Motor neuron (in vitro differentiated cells): ENCODE measurements around the gene GBF1. TPM values are rescaled to one million over a fixed set of nuclear protein-coding genes. Genes with fewer than 3 reads are reported as not detected.
"Not testable (repeated sequence)": the region's sequence is repeated elsewhere in the genome, so short reads cannot be mapped to it uniquely, and the experiment has no call there.

Experiments
- ATAC-seq, 8 experiments: fragments of 200-7000 bp; cut with Tn5 transposase; replicated peaks in 6 of 8; 2 replicates each; pipeline ENCODE4 v1.8.0; 2021; ENCODE audit warnings: mild to moderate bottlenecking in 8 of 8, moderate library complexity in 8 of 8
- H3K27ac ChIP-seq, 2 donors: fragments of 250-450 bp; sonication (Bioruptor Pico); 2 replicates each; pipeline ENCODE4 v1.9.0; 2021; ENCODE audit warnings: antibody characterized with exemption in 2 of 2, mild to moderate bottlenecking in 2 of 2, moderate library complexity in 1 of 2
- H3K4me1 ChIP-seq, 2 donors: fragments of 250-450 bp; sonication (Bioruptor Pico); replicated peaks in 1 of 2; 2 replicates each; pipeline ENCODE4 v1.6.1; 2021; ENCODE audit warnings: antibody characterized with exemption in 2 of 2, mild to moderate bottlenecking in 2 of 2, moderate library complexity in 1 of 2
- H3K4me3 ChIP-seq, 5 donors: fragments of 250-450 bp; sonication (Bioruptor Pico); 2 replicates each; pipeline ENCODE4 v1.9.0; 2021; ENCODE audit warnings: antibody characterized with exemption in 5 of 5, mild to moderate bottlenecking in 5 of 5, moderate library complexity in 4 of 5
- WGBS, 10 experiments: fragments of 450-650 bp; shearing (Covaris generic); methylation state at CpG; one replicate each; pipeline ENCODE4 v1.0.0; 2022; 5-methylcytosine and 5-hydroxymethylcytosine counted together
- in situ Hi-C, 9 experiments: fragments of 400-800 bp; cut with MboI; loops; one replicate each; pipeline ENCODE4 v1.15.0; 2021; ENCODE audit warnings: low sequenced_read_pairs in 9 of 9, low pct_unique_long_range_greater_than_20kb in 2 of 9; ENCODE audit not compliant: unreplicated experiment in 9 of 9
- total RNA-seq, 8 experiments: library from RNA; unstranded; fragments of 300-600 nt; gene quantifications; 2 replicates each; pipeline versions ENCODE4 v1.2.3 to v1.2.4, GENCODE V29; 2022

GBF1 gene
- total RNA-seq = 10 to 100 TPM; 28.4 to 47.8 (median 39.1) TPM

- Histone ChIP-seq H3K4me3 (peak within 1 kb of the TSS; percentile 65 to 93 (median 85)), H3K27ac (peak within 1 kb of the TSS; percentile 96 to 97), H3K4me1 (peaks cover 19 to 27% of the 10 kb centered on the region in 2 donors)
- WGBS, 10 experiments = 0 to 7% (median 0%) methylated on average over 3 to 22 of the region's 47 CpGs; no CpG with 5 or more reads in 1 of the 10 experiments
- ATAC-seq = peak; percentile 85 to 92 (median 89)
- in situ Hi-C loops = loop anchor here in 4 of 9 experiments (25.0 kb wide), 2 partner anchors 92 to 117 kb away; no protein-coding TSS in a partner anchor
These were observed at the start of gene GBF1 for GRCh38 chr10:102245082-102245931. TSS of gene GBF1 (plus strand) at chr10:102245532. CDS start at chr10:102258939, 13,407 bp downstream.

- WGBS, 10 experiments = 34 to 100% (median 84%) methylated on average over 1 to 2 of the region's 2 CpGs; no CpG with 5 or more reads in 2 of the 10 experiments
- no peak for ATAC-seq
- in situ Hi-C loops = no loop called here
- H3K27ac ChIP-seq = no peak overlapping the region
- H3K4me1 ChIP-seq = no peaks in the 10 kb centered on the region
- H3K4me3 ChIP-seq = no peak overlapping the region
These were observed 48.4 kb upstream of the GBF1 start for GRCh38 chr10:102196893-102197292.

- Histone ChIP-seq H3K27ac (no peak overlapping the region), H3K4me3 (no peak overlapping the region), H3K4me1 (no peaks in the 10 kb centered on the region)
- no peak for ATAC-seq
- WGBS, 10 experiments = 22 to 59% (median 50%) methylated on average over 1 to 2 of the region's 2 CpGs; no CpG with 5 or more reads in 1 of the 10 experiments
- in situ Hi-C loops = no loop called here
These were observed 47.3 kb upstream of the GBF1 start for GRCh38 chr10:102198027-102198426.

GRCh38 chr10:102200751-102201640 is 44.3 kb upstream of the GBF1 start:
- in situ Hi-C loops = no loop called here
- Histone ChIP-seq H3K4me3 (no peak overlapping the region), H3K4me1 (no peaks in the 10 kb centered on the region), H3K27ac (no peak overlapping the region)
- no peak for ATAC-seq
- WGBS, 10 experiments = 41 to 94% (median 78%) methylated on average over 3 to 7 of the region's 34 CpGs; no CpG with 5 or more reads in 4 of the 10 experiments

GRCh38 chr10:102202386-102202785 is 42.9 kb upstream of the GBF1 start:
- ATAC-seq = no peak
- in situ Hi-C loops = no loop called here
- 6 to 63% (median 32%) methylated on average over 1 of the region's 1 CpG; no CpG with 5 or more reads in 2 of the 10 experiments for WGBS, 10 experiments

GRCh38 chr10:102208311-102209035 is 36.9 kb upstream of the GBF1 start:
- ATAC-seq = no peak
- 20 to 90% (median 57%) methylated on average over 1 to 4 of the region's 5 CpGs; no CpG with 5 or more reads in 2 of the 10 experiments for WGBS, 10 experiments
- Histone ChIP-seq H3K27ac (no peak overlapping the region), H3K4me3 (no peak overlapping the region), H3K4me1 (no peaks in the 10 kb centered on the region)
- in situ Hi-C loops = no loop called here

More at GRCh38 chr10:102202386-102202785, 42.9 kb upstream of the GBF1 start:
- Histone ChIP-seq H3K4me3 (no peak overlapping the region), H3K27ac (no peak overlapping the region), H3K4me1 (no peaks in the 10 kb centered on the region)

- Histone ChIP-seq H3K27ac (no peak overlapping the region), H3K4me1 (no peaks in the 10 kb centered on the region), H3K4me3 (no peak overlapping the region)
- 40 to 100% (median 75%) methylated on average over 1 to 3 of the region's 3 CpGs; no CpG with 5 or more reads in 2 of the 10 experiments for WGBS, 10 experiments
- ATAC-seq = no peak
- in situ Hi-C loops = no loop called here
These were observed 33.6 kb upstream of the GBF1 start for GRCh38 chr10:102211615-102212299.

GRCh38 chr10:102213599-102213998 is 31.7 kb upstream of the GBF1 start:
- H3K4me1 ChIP-seq, H3K27ac ChIP-seq, in situ Hi-C loops, ATAC-seq, H3K4me3 ChIP-seq: not testable (repeated sequence)
- 80 to 100% (median 100%) methylated on average over 1 to 4 of the region's 4 CpGs; no CpG with 5 or more reads in 5 of the 10 experiments for WGBS, 10 experiments

GRCh38 chr10:102219370-102219769 is 26.0 kb upstream of the GBF1 start:
- WGBS, 10 experiments = 0 to 90% (median 40%) methylated on average over 1 to 3 of the region's 5 CpGs; no CpG with 5 or more reads in 4 of the 10 experiments
- in situ Hi-C loops = no loop called here
- ATAC-seq = no peak
- no peak overlapping the region for H3K27ac ChIP-seq
- no peak overlapping the region for H3K4me3 ChIP-seq
- no peaks in the 10 kb centered on the region for H3K4me1 ChIP-seq

GRCh38 chr10:102220612-102221011 is 24.7 kb upstream of the GBF1 start:
- in situ Hi-C loops = no loop called here
- ATAC-seq = no peak
- no peak overlapping the region for H3K4me3 ChIP-seq
- peaks cover 0 to under 1% of the 10 kb centered on the region in 2 donors for H3K4me1 ChIP-seq
- H3K27ac ChIP-seq = no peak overlapping the region

GRCh38 chr10:102222797-102223196 is 22.5 kb upstream of the GBF1 start:
- 59 to 100% (median 78%) methylated on average over 1 to 5 of the region's 5 CpGs; no CpG with 5 or more reads in 2 of the 10 experiments for WGBS, 10 experiments
- in situ Hi-C loops = no loop called here
- Histone ChIP-seq H3K27ac (no peak overlapping the region), H3K4me3 (no peak overlapping the region), H3K4me1 (peaks cover 2 to 4% of the 10 kb centered on the region in 2 donors)
- ATAC-seq = no peak
